LNCaP clone FGC (cell line): ENCODE measurements around the gene MAFG.

Source experiments
- DNase-seq: peaks from one replicate; pipeline ENCODE4 v3.0.0-alpha.2; 2011; ENCODE audit warnings: low read depth
- H3K4me3 ChIP-seq: 2 replicates; pipeline ENCODE4 v1.5.1; 2011; ENCODE audit warnings: mild to moderate bottlenecking, low read depth, low read length, control low read depth
- CTCF ChIP-seq: IDR thresholded peaks from 2 replicates; pipeline ENCODE4 v1.5.1; 2012; ENCODE audit warnings: mild to moderate bottlenecking; ENCODE audit not compliant: control insufficient read depth, insufficient read depth; ENCODE audit errors: extremely low read depth

Gene MAFG

GRCh38 chr17:81942167-81942553 lies 14.6 kb upstream of the MAFG start:
- no peak for TF ChIP-seq CTCF
- DNase-seq: no peak
- H3K4me3 ChIP-seq: no peak overlapping the region

GRCh38 chr17:81941484-81942166 lies 14.1 kb upstream of the MAFG start:
- no peak overlapping the region for H3K4me3 ChIP-seq
- no peak for DNase-seq
- no peak for TF ChIP-seq CTCF

- DNase-seq: no peak
- TF ChIP-seq CTCF: no peak
- H3K4me3 ChIP-seq: no peak overlapping the region
Measured at GRCh38 chr17:81940538-81941483, 13.3 kb upstream of the MAFG start.

GRCh38 chr17:81939881-81940385 lies 12.4 kb upstream of the MAFG start:
- DNase-seq: no peak
- H3K4me3 ChIP-seq: no peak overlapping the region
- no peak for TF ChIP-seq CTCF

- TF ChIP-seq CTCF: no peak
- H3K4me3 ChIP-seq: no peak overlapping the region
- DNase-seq: no peak
Measured at GRCh38 chr17:81939218-81939617, 11.7 kb upstream of the MAFG start.

- peak overlapping the region; percentile 96 for H3K4me3 ChIP-seq
- TF ChIP-seq CTCF: no peak
- no peak for DNase-seq
Measured at GRCh38 chr17:81935709-81936084, 8.2 kb upstream of the MAFG start.
